ENCODE measurements around the gene CYP2A13. TPM values are rescaled to one million over a fixed set of nuclear protein-coding genes. Genes with fewer than 3 reads are reported as not detected.
"Not testable (repeated sequence)": the region's sequence is repeated elsewhere in the genome, so short reads cannot be mapped to it uniquely, and the experiment has no call there.

The CYP2A13 gene
- total and polyA plus RNA-seq, 10 of the 15 experiments (the other 5 are each of a cell fraction or from before 2014, with no cell fraction given), result not detected

DNA sequence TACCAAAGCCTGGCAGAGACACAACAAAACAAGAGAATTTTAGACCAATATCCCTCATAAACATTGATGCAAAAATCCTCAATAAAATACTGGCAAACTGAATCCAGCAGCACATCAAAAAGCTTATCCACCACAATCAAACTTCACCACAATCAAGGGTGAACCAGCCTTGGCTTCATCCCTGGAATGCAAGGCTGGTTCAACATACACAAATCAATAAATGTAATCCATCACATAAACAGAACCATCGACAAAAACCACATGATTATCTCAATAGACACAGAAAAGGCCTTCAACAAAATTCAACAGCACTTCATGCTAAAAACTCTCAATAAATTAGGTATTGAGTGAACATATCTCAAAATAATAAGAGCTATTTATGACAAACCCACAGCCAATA lies 14.0 kb downstream of the CYP2A13 start:
- H3K79me2 ChIP-seq (ENCODE audit: control insufficient read depth, insufficient read depth, low read length); H3K27ac ChIP-seq (ENCODE audit: control insufficient read depth, insufficient read depth); CTCF ChIA-PET; H3K4me3 ChIP-seq; intact Hi-C loops (cut with micrococcal nuclease; ENCODE audit: unreplicated experiment); POLR2A ChIA-PET; H4K20me1 ChIP-seq (ENCODE audit: control insufficient read depth, insufficient read depth); H3K4me2 ChIP-seq (ENCODE audit: control insufficient read depth, insufficient read depth); H3K36me3 ChIP-seq (ENCODE audit: control insufficient read depth in 2 of 2, insufficient read depth in 2 of 2, low read length in 1 of 2); RAD21 ChIA-PET (ENCODE audit: unreplicated experiment); in situ Hi-C loops (cut with MboI); ATAC-seq; H3K9me3 ChIP-seq (replicated peaks; ENCODE audit: control insufficient read depth, insufficient read depth, low read length); BruUV-seq (replicated peaks); DNase-seq (ENCODE audit: low read depth, low spot score); SMC1A ChIA-PET (ENCODE audit: uncharacterized antibody, unreplicated experiment); FAIRE-seq; H3K9ac ChIP-seq (ENCODE audit: control insufficient read depth, insufficient read depth, low read length); H2AFZ ChIP-seq (ENCODE audit: control insufficient read depth, low read depth, low read length); H3K27me3 ChIP-seq (replicated peaks in 1 of 2; ENCODE audit: control insufficient read depth in 2 of 2, insufficient read depth in 2 of 2, low read length in 1 of 2); H3K4me1 ChIP-seq (ENCODE audit: control insufficient read depth, insufficient read depth, low read length): not testable (repeated sequence)
- WGBS (ENCODE audit: insufficient coverage, insufficient replicate concordance, low lambda C conversion rate, missing lambda C conversion rate), result 38% methylated on average over 1 of the region's 1 CpG

GRCh38 chr19:41106177-41106576 lies 17.9 kb downstream of the CYP2A13 start:
- intact Hi-C loops (cut with micrococcal nuclease; ENCODE audit: unreplicated experiment) (no loop called here), in situ Hi-C loops (cut with MboI) (no loop called here)
- 2% methylated on average over 3 of the region's 3 CpGs for WGBS (ENCODE audit: insufficient coverage, insufficient replicate concordance, low lambda C conversion rate, missing lambda C conversion rate)
- ATAC-seq, result no peak
- BruUV-seq (replicated peaks), result no TSS peak
- H3K4me3 ChIP-seq, result no peak overlapping the region
- CTCF ChIA-PET, result no interaction called here
- H3K9ac ChIP-seq (ENCODE audit: control insufficient read depth, insufficient read depth, low read length), result no peak overlapping the region
- no peak overlapping the region for H2AFZ ChIP-seq (ENCODE audit: control insufficient read depth, low read depth, low read length)
- no peak for FAIRE-seq
- no peaks in the 10 kb centered on the region for H3K79me2 ChIP-seq (ENCODE audit: control insufficient read depth, insufficient read depth, low read length)
- no peaks in the 10 kb centered on the region for H4K20me1 ChIP-seq (ENCODE audit: control insufficient read depth, insufficient read depth)
- no peaks in the 10 kb centered on the region for H3K36me3 ChIP-seq (ENCODE audit: control insufficient read depth in 2 of 2, insufficient read depth in 2 of 2, low read length in 1 of 2)
- no peak for DNase-seq (ENCODE audit: low read depth, low spot score)
- POLR2A ChIA-PET, result no interaction called here
- H3K27ac ChIP-seq (ENCODE audit: control insufficient read depth, insufficient read depth), result no peak overlapping the region
- no peaks in the 10 kb centered on the region; the same call in 2 of the 3 replicates for H3K9me3 ChIP-seq (replicated peaks; ENCODE audit: control insufficient read depth, insufficient read depth, low read length)
- H3K4me1 ChIP-seq (ENCODE audit: control insufficient read depth, insufficient read depth, low read length), result no peaks in the 10 kb centered on the region
- RAD21 ChIA-PET (ENCODE audit: unreplicated experiment), result no interaction called here
- no peaks in the 10 kb centered on the region for H3K27me3 ChIP-seq (replicated peaks in 1 of 2; ENCODE audit: control insufficient read depth in 2 of 2, insufficient read depth in 2 of 2, low read length in 1 of 2)
- no peak overlapping the region for H3K4me2 ChIP-seq (ENCODE audit: control insufficient read depth, insufficient read depth)
- SMC1A ChIA-PET (ENCODE audit: uncharacterized antibody, unreplicated experiment), result no interaction called here
- TF ChIP-seq RAD51 (IDR thresholded peaks at IDR 0.05) (no peak), ZNF622 (IDR thresholded peaks at IDR 0.05) (no peak), ZBTB33 (IDR thresholded peaks at IDR 0.05) (no peak), MTA2 (IDR thresholded peaks at IDR 0.05; ENCODE audit: low read depth) (no peak), JUND (IDR thresholded peaks at IDR 0.05; ENCODE audit: low read depth, low read length) (no peak), FOXK2 (IDR thresholded peaks at IDR 0.05) (no peak)
- TF ChIP-seq, protein P1, sequence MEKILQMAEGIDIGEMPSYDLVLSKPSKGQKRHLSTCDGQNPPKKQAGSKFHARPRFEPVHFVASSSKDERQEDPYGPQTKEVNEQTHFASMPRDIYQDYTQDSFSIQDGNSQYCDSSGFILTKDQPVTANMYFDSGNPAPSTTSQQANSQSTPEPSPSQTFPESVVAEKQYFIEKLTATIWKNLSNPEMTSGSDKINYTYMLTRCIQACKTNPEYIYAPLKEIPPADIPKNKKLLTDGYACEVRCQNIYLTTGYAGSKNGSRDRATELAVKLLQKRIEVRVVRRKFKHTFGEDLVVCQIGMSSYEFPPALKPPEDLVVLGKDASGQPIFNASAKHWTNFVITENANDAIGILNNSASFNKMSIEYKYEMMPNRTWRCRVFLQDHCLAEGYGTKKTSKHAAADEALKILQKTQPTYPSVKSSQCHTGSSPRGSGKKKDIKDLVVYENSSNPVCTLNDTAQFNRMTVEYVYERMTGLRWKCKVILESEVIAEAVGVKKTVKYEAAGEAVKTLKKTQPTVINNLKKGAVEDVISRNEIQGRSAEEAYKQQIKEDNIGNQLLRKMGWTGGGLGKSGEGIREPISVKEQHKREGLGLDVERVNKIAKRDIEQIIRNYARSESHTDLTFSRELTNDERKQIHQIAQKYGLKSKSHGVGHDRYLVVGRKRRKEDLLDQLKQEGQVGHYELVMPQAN (conservative IDR thresholded peaks at IDR 0.05), result no peak
- TF ChIP-seq, protein P2, sequence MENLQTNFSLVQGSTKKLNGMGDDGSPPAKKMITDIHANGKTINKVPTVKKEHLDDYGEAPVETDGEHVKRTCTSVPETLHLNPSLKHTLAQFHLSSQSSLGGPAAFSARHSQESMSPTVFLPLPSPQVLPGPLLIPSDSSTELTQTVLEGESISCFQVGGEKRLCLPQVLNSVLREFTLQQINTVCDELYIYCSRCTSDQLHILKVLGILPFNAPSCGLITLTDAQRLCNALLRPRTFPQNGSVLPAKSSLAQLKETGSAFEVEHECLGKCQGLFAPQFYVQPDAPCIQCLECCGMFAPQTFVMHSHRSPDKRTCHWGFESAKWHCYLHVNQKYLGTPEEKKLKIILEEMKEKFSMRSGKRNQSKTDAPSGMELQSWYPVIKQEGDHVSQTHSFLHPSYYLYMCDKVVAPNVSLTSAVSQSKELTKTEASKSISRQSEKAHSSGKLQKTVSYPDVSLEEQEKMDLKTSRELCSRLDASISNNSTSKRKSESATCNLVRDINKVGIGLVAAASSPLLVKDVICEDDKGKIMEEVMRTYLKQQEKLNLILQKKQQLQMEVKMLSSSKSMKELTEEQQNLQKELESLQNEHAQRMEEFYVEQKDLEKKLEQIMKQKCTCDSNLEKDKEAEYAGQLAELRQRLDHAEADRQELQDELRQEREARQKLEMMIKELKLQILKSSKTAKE (IDR thresholded peaks at IDR 0.05; ENCODE audit: low read depth, poor library complexity, severe bottlenecking), result no peak
- TF ChIP-seq, protein P3, sequence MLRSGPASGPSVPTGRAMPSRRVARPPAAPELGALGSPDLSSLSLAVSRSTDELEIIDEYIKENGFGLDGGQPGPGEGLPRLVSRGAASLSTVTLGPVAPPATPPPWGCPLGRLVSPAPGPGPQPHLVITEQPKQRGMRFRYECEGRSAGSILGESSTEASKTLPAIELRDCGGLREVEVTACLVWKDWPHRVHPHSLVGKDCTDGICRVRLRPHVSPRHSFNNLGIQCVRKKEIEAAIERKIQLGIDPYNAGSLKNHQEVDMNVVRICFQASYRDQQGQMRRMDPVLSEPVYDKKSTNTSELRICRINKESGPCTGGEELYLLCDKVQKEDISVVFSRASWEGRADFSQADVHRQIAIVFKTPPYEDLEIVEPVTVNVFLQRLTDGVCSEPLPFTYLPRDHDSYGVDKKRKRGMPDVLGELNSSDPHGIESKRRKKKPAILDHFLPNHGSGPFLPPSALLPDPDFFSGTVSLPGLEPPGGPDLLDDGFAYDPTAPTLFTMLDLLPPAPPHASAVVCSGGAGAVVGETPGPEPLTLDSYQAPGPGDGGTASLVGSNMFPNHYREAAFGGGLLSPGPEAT (IDR thresholded peaks at IDR 0.05; ENCODE audit: low read depth), result no peak
